H1 (cell line): Measurements from ENCODE around the gene CASZ1. TPM values are rescaled to one million over a fixed set of nuclear protein-coding genes. Genes with fewer than 3 reads are reported as not detected.

Source experiments
- CTCF ChIA-PET: fragments of 300-600 bp; sonication (Branson Sonifier 250); formaldehyde crosslinking; loops from one replicate; lab custom pipeline; 2021; ENCODE audit not compliant: partially characterized antibody; lab: Charles Lee
- POLR2A ChIA-PET: fragments of 300-600 bp; sonication (Branson Sonifier 250); formaldehyde crosslinking; loops from one replicate; lab custom pipeline; 2021; ENCODE audit warnings: inconsistent platforms; ENCODE audit not compliant: partially characterized antibody; lab: Charles Lee
- DNase-seq, 2 experiments: peaks; one replicate each; pipeline versions ENCODE4 v3.0.0 to v3.0.0-alpha.2; 2010 to 2022; ENCODE audit warnings: low spot score in 2 of 2, low read depth in 1 of 2, mixed read lengths in 1 of 2
- FAIRE-seq: peaks from 2 replicates; lab custom pipeline; 2011; peaks lifted over from hg19 to GRCh38; lab: Jason Lieb, UNC
- H2AFZ ChIP-seq: 2 replicates; pipeline ENCODE4 v1.8.1; 2012; ENCODE audit warnings: low read length, inconsistent platforms
- H2AK5ac ChIP-seq: 2 replicates; pipeline ENCODE4 v1.6.1; 2013; ENCODE audit warnings: low read depth, low read length
- H2BK120ac ChIP-seq: replicated peaks from 2 replicates; pipeline ENCODE3; 2013; ENCODE audit warnings: low read depth, low read length, inconsistent platforms
- H2BK12ac ChIP-seq: 2 replicates; pipeline ENCODE4 v1.6.1; 2013; ENCODE audit warnings: low read depth, low read length
- H2BK15ac ChIP-seq: 2 replicates; pipeline ENCODE4 v1.6.1; 2013; ENCODE audit warnings: low read length
- H2BK20ac ChIP-seq: 2 replicates; pipeline ENCODE4 v1.6.1; 2013; ENCODE audit warnings: low read length
- H2BK5ac ChIP-seq: 2 replicates; pipeline ENCODE4 v1.6.1; 2013; ENCODE audit warnings: low read depth, low read length
- H3K14ac ChIP-seq: 2 replicates; pipeline ENCODE4 v1.6.1; 2013; ENCODE audit warnings: inconsistent platforms; ENCODE audit not compliant: insufficient read length
- H3K18ac ChIP-seq: 2 replicates; pipeline ENCODE4 v1.6.1; 2013; ENCODE audit warnings: low read length; ENCODE audit errors: extremely low read depth
- H3K23ac ChIP-seq: 2 replicates; pipeline ENCODE4 v1.6.1; 2013; ENCODE audit warnings: inconsistent platforms; ENCODE audit not compliant: insufficient read length
- H3K23me2 ChIP-seq: 2 replicates; pipeline ENCODE4 v1.6.1; 2013; ENCODE audit warnings: low read depth, low read length
- H3K27ac ChIP-seq: 2 replicates; pipeline ENCODE4 v1.6.1; 2011; ENCODE audit warnings: low read depth, low read length, inconsistent platforms
- H3K27me3 ChIP-seq, 4 experiments: replicated peaks in 1 of 4; 1 replicate in 1 of 4; 2 replicates in 3 of 4; pipeline versions ENCODE4 v1.6.1 to v1.8.1; 2011 to 2013; ENCODE audit warnings: low read length in 3 of 4, mild to moderate bottlenecking in 3 of 4, inconsistent platforms in 2 of 4, mixed read lengths in 2 of 4, moderate library complexity in 1 of 4; ENCODE audit not compliant: control insufficient read depth in 3 of 4, insufficient read depth in 3 of 4; ENCODE audit errors: extremely low read depth in 1 of 4
- H3K36me3 ChIP-seq, 4 experiments: 2 replicates each; pipeline versions ENCODE4 v1.6.1 to v1.8.1; 2011 to 2013; ENCODE audit warnings: mild to moderate bottlenecking in 4 of 4, low read length in 3 of 4, moderate library complexity in 2 of 4, control low read depth in 1 of 4, inconsistent platforms in 1 of 4; ENCODE audit not compliant: insufficient read depth in 4 of 4, control insufficient read depth in 2 of 4
- H3K4ac ChIP-seq: replicated peaks from 2 replicates; pipeline ENCODE3; 2013; ENCODE audit warnings: low read length, low read depth, mixed read lengths, inconsistent platforms; ENCODE audit not compliant: insufficient read length
- H3K4me1 ChIP-seq, 4 experiments: replicated peaks in 1 of 4; 1 replicate in 1 of 4; 2 replicates in 3 of 4; pipeline versions ENCODE4 v1.6.1 to v1.8.1; 2011 to 2013; ENCODE audit warnings: low read length in 3 of 4, inconsistent platforms in 2 of 4, mixed read lengths in 1 of 4; ENCODE audit not compliant: insufficient read depth in 4 of 4, control insufficient read depth in 3 of 4
- H3K4me2 ChIP-seq, 2 experiments: 2 replicates each; pipeline versions ENCODE4 v1.6.1 to v1.8.1; 2011 to 2013; ENCODE audit warnings: low read depth in 2 of 2, low read length in 2 of 2, control low read depth in 1 of 2, inconsistent platforms in 1 of 2, mild to moderate bottlenecking in 1 of 2; ENCODE audit not compliant: insufficient read depth in 1 of 2
- H3K4me3 ChIP-seq, 4 experiments: fragments of 200-600, 300-600 bp in 1 of 4; sonication (generic), shearing (Covaris generic), sonication (Bioruptor Twin) in 1 of 4; 2 replicates each; pipeline versions ENCODE4 v1.5.1 to v1.8.1; 2011 to 2016; ENCODE audit warnings: low read length in 4 of 4, low read depth in 3 of 4, control low read depth in 2 of 4, inconsistent platforms in 2 of 4, mild to moderate bottlenecking in 2 of 4, mixed read lengths in 1 of 4, moderate library complexity in 1 of 4; ENCODE audit not compliant: insufficient read depth in 2 of 4; ENCODE audit errors: extremely low read depth in 1 of 4
- H3K56ac ChIP-seq: replicated peaks from 2 replicates; pipeline ENCODE3; 2013; ENCODE audit warnings: low read depth, mild to moderate bottlenecking, mixed read lengths, low read length, inconsistent platforms; ENCODE audit not compliant: insufficient read length
- H3K79me1 ChIP-seq: 2 replicates; pipeline ENCODE4 v1.6.1; 2013; ENCODE audit warnings: low read depth, low read length, control low read depth
- H3K79me2 ChIP-seq, 2 experiments: 2 replicates each; pipeline versions ENCODE4 v1.6.1 to v1.8.1; 2012 to 2013; ENCODE audit warnings: low read length in 2 of 2, mild to moderate bottlenecking in 2 of 2, inconsistent platforms in 1 of 2; ENCODE audit not compliant: insufficient read depth in 2 of 2, control insufficient read depth in 1 of 2
- H3K9ac ChIP-seq, 4 experiments: replicated peaks in 1 of 4; 1 replicate in 1 of 4; 2 replicates in 3 of 4; pipeline versions ENCODE4 v1.6.1 to v1.8.1; 2011 to 2013; ENCODE audit warnings: low read depth in 3 of 4, low read length in 3 of 4, control low read depth in 2 of 4, mild to moderate bottlenecking in 2 of 4, moderate library complexity in 2 of 4, inconsistent platforms in 1 of 4; ENCODE audit errors: extremely low read depth in 1 of 4
- H3K9me3 ChIP-seq, 2 experiments: 2 replicates each; pipeline versions ENCODE4 v1.6.1 to v1.8.1; 2012 to 2013; ENCODE audit warnings: mild to moderate bottlenecking in 2 of 2, moderate library complexity in 2 of 2, control low read depth in 1 of 2, inconsistent platforms in 1 of 2, low read depth in 1 of 2, low read length in 1 of 2, mixed read lengths in 1 of 2; ENCODE audit not compliant: insufficient read depth in 2 of 2
- H4K20me1 ChIP-seq, 2 experiments: replicated peaks in 1 of 2; 2 replicates each; pipeline versions ENCODE3 to v1.8.1; 2011 to 2013; ENCODE audit warnings: inconsistent platforms in 2 of 2, low read length in 2 of 2, mild to moderate bottlenecking in 1 of 2; ENCODE audit not compliant: insufficient read depth in 2 of 2, control insufficient read depth in 1 of 2
- H4K5ac ChIP-seq: 2 replicates; pipeline ENCODE4 v1.6.1; 2013; ENCODE audit warnings: low read length, low read depth, mixed read lengths, inconsistent platforms; ENCODE audit not compliant: insufficient read length
- H4K8ac ChIP-seq: 2 replicates; pipeline ENCODE4 v1.8.0; 2013; ENCODE audit warnings: mild to moderate bottlenecking, moderate library complexity, low read length, inconsistent platforms; ENCODE audit not compliant: insufficient read depth; ENCODE audit errors: extremely low read depth
- H4K91ac ChIP-seq: replicated peaks from 2 replicates; pipeline ENCODE3; 2013; ENCODE audit warnings: low read length, mixed read lengths, inconsistent platforms; ENCODE audit not compliant: insufficient read length
- CBX8 ChIP-seq: fragments of 300-800, 300-1000 bp; sonication (generic); IDR thresholded peaks from 2 replicates; pipeline ENCODE4 v1.7.1; 2016; ENCODE audit warnings: low read depth, low read length, borderline replicate concordance
- WGBS, 2 experiments: shearing (Covaris generic) in 1 of 2; methylation state at CpG; one replicate each; pipeline versions ENCODE4 v1.1.6 to v1.1.7; 2013 to 2015; ENCODE audit warnings: low lambda C conversion rate in 2 of 2, mixed read lengths in 2 of 2, inconsistent platforms in 1 of 2, low coverage in 1 of 2, missing lambda C conversion rate in 1 of 2; ENCODE audit not compliant: insufficient replicate concordance in 2 of 2, insufficient coverage in 1 of 2, insufficient read length in 1 of 2; ENCODE audit errors: extremely low coverage in 1 of 2, missing lambda C conversion rate in 1 of 2; 5-methylcytosine and 5-hydroxymethylcytosine counted together
- polyA plus RNA-seq, 7 experiments: library from polyadenylated mRNA; depleted of rRNA in 3 of 7; stranded (reverse) in 5 of 7; unstranded in 2 of 7; fragments of >200 nt in 5 of 7; fragments of 200-250 nt in 2 of 7; gene quantifications; 1 replicate in 5 of 7; 2 replicates in 1 of 7; 4 replicates in 1 of 7; pipeline versions ENCODE4 v1.2.1 to v1.2.3, GENCODE V29; 2011 to 2013; ENCODE audit warnings: missing spikeins in 2 of 7, mixed read lengths in 2 of 7
- total RNA-seq: library from RNA; stranded (reverse); fragmentation: NEBNext Ultra II Directional; extraction: Animal tissue kit (Norgen Biotek cat#: 25700); gene quantifications from 2 replicates; pipeline ENCODE4 v1.2.1, GENCODE V29; 2021

The CASZ1 gene
- total and polyA plus RNA-seq, 2 of the 8 experiments (the other 6 are each of a cell fraction or from before 2014, with no cell fraction given), result 4.4 to 7.7 TPM

DNA sequence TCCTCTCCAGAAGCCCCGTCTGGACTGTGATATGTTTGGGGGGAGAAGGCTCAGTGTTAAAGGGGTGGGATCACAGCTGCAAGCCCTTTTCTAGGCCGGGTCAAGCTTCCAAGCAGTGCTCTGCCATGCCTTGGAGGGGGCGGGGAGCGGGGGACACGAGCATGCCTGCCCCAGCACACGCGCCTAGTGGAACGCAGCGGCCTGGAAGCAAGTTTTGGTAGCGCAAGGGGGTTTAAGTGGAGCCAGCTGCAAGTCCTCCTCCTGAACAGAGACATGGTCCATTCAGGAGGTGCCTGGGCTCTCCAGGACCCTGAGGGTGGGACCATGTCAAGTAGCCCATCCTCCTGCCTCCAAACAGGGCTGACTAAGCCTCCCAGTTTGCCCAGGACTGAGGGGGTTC, 112.2 kb downstream of the CASZ1 start:
- Histone ChIP-seq H2BK20ac (no peak overlapping the region), H3K4me1 (peaks cover 11 to 35% (median 27%) of the 10 kb centered on the region in 4 experiments), H3K4me2 (no peak overlapping the region), H4K91ac (no peak overlapping the region), H3K36me3 (0 out of 8 replicates have a peak, but pooled peaks cover 0 to 2% (median 0%) of the 10 kb centered on the region in 4 experiments), H3K27me3 (no peaks in the 10 kb centered on the region), H3K4ac (no peak overlapping the region), H2BK12ac (0 out of 2 replicates have a peak overlapping the region, but pooled peaks have one; percentile 23), H3K79me2 (no peaks in the 10 kb centered on the region), H3K23me2 (no peaks in the 10 kb centered on the region), H3K23ac (no peak overlapping the region), H4K5ac (no peak overlapping the region), H3K27ac (no peak overlapping the region), H2BK5ac (peak overlapping the region; percentile 49; the same call in 1 of the 2 replicates), H4K8ac (peak overlapping the region; percentile 39; the same call in 1 of the 2 replicates), H2BK120ac (no peak overlapping the region), H3K79me1 (no peaks in the 10 kb centered on the region), H4K20me1 (peaks cover 0 to 1% of the 10 kb centered on the region in 2 experiments), H3K9me3 (no peaks in the 10 kb centered on the region), H3K56ac (no peak overlapping the region), H2BK15ac (peak overlapping the region; percentile 46; the same call in 1 of the 2 replicates), H2AFZ (no peak overlapping the region), H3K4me3 (no peak overlapping the region), H2AK5ac (no peak overlapping the region), H3K9ac (no peak overlapping the region), H3K18ac (no peak overlapping the region), H3K14ac (no peak overlapping the region)
- no peak for FAIRE-seq
- WGBS, 2 experiments, result 81% methylated on average over 8 of the region's 10 CpGs; no CpG with 5 or more reads in 1 of the 2 experiments
- CTCF ChIA-PET, result interaction anchor here (0.6 to 1.8 kb wide), 3 partner anchors 53 to 112 kb away, joined by 4 to 7 read pairs (median 6); partner anchors contain the start of gene CASZ1
- DNase-seq, result no peak
- TF ChIP-seq CBX8, result no peak
- POLR2A ChIA-PET, result interaction anchor here (1.2 kb wide), 1 partner anchor 36 kb away, joined by 3 read pairs; no protein-coding TSS in a partner anchor
